Upper lobe of left lung (tissue), 6 donors: ENCODE results near the gene MMRN1. TPM values are rescaled to one million over a fixed set of nuclear protein-coding genes. Genes with fewer than 3 reads are reported as not detected.
A peak's percentile ranks its signal among the peaks of the same experiment; 100 is the strongest.
"Not testable (repeated sequence)": the region's sequence is repeated elsewhere in the genome, so short reads cannot be mapped to it uniquely, and the experiment has no call there.

ENCODE experiments used
- ATAC-seq, 2 donors: fragments of 200-7000 bp; cut with Tn5 transposase; one replicate each; pipeline ENCODE4 v1.9.1; 2022; ENCODE audit warnings: mild to moderate bottlenecking in 2 of 2, moderate library complexity in 2 of 2; ENCODE audit not compliant: low FRiP score in 2 of 2
- DNase-seq, 2 donors: peaks; one replicate each; pipeline ENCODE4 v3.0.0-alpha.2; 2019 to 2020
- H3K27ac ChIP-seq, 4 donors: fragments of 200-600 bp; sonication (generic); one replicate each; pipeline ENCODE4 v1.5.1; 2016 to 2019
- H3K27me3 ChIP-seq, 4 donors: fragments of 200-600 bp; sonication (generic); one replicate each; pipeline ENCODE4 v1.5.1; 2017 to 2019
- H3K36me3 ChIP-seq, 4 donors: fragments of 200-600 bp; sonication (generic); one replicate each; pipeline ENCODE4 v1.5.1; 2016 to 2019
- H3K4me1 ChIP-seq, 4 donors: fragments of 200-600 bp; sonication (generic); one replicate each; pipeline ENCODE4 v1.5.1; 2018 to 2019
- H3K4me3 ChIP-seq, 4 donors: fragments of 200-600 bp; sonication (generic); one replicate each; pipeline ENCODE4 v1.5.1; 2017 to 2019; ENCODE audit warnings: mild to moderate bottlenecking in 2 of 4, moderate library complexity in 1 of 4
- H3K9me3 ChIP-seq, 4 donors: fragments of 200-600 bp; sonication (generic); one replicate each; pipeline ENCODE4 v1.5.1; 2018 to 2019
- EP300 ChIP-seq, 4 donors: sonication (generic); formaldehyde crosslinking; IDR thresholded peaks; one replicate each; pipeline ENCODE4 v1.5.1; 2017; ENCODE audit warnings: antibody characterized with exemption in 4 of 4, control low read depth in 2 of 4
- POLR2A ChIP-seq, 4 donors: fragments of 450-650 bp; IDR thresholded peaks; one replicate each; pipeline ENCODE4 v1.5.1; 2016 to 2017; ENCODE audit warnings: antibody characterized with exemption in 4 of 4, mild to moderate bottlenecking in 2 of 4
- POLR2AphosphoS5 ChIP-seq, 2 donors: sonication (generic); formaldehyde crosslinking; IDR thresholded peaks; one replicate each; pipeline ENCODE4 v1.5.1; 2017; ENCODE audit warnings: antibody characterized with exemption in 2 of 2
- WGBS, 2 donors: methylation state at CpG; one replicate each; pipeline ENCODE4 v1.1.5; 2017 to 2018; 5-methylcytosine and 5-hydroxymethylcytosine counted together
- total RNA-seq, 6 donors: library from RNA; depleted of rRNA in 4 of 6; stranded (reverse); fragments of >200 nt in 4 of 6; gene quantifications; one replicate each; pipeline versions ENCODE4 v1.1.0 to v1.2.1, GENCODE V29; 2016 to 2021
- TF ChIP-seq, protein P1 (sequence below), 6 experiments: fragments of 450-650 bp in 4 of 6; fragments of 200-600 bp in 2 of 6; sonication (generic) in 2 of 6; IDR thresholded peaks; one replicate each; pipeline ENCODE4 v1.5.1; 2016 to 2019; ENCODE audit warnings: antibody characterized with exemption in 6 of 6
- donor health status: DM: no; HTN: no; CAD: no; lungs with moderate emphysema.
- donor health status: DM: no; HTN: yes; CAD: no; lungs with severe emphysema.

The MMRN1 gene
- total RNA-seq, 6 donors from 2014 or later = 2.1 to 43.3 (median 18.7) TPM

- DNase-seq (no peak), ATAC-seq (no peak)
- no peak for TF ChIP-seq POLR2AphosphoS5 (IDR thresholded peaks at IDR 0.05)
- Histone ChIP-seq H3K27ac (no peak overlapping the region), H3K36me3 (no peaks in the 10 kb centered on the region), H3K4me1 (peaks cover 0 to 2% (median 0%) of the 10 kb centered on the region in 4 donors), H3K27me3 (no peaks in the 10 kb centered on the region), H3K4me3 (no peak overlapping the region), H3K9me3 (no peaks in the 10 kb centered on the region)
Observed at GRCh38 chr4:89899152-89899551, 4.5 kb downstream of the MMRN1 start.

- H3K9me3 ChIP-seq = no peaks in the 10 kb centered on the region
- no peak for TF ChIP-seq POLR2A (IDR thresholded peaks at IDR 0.05)
- TF ChIP-seq EP300 (IDR thresholded peaks at IDR 0.05) = no peak
- no peak for TF ChIP-seq POLR2AphosphoS5 (IDR thresholded peaks at IDR 0.05)
- TF ChIP-seq, protein P1, sequence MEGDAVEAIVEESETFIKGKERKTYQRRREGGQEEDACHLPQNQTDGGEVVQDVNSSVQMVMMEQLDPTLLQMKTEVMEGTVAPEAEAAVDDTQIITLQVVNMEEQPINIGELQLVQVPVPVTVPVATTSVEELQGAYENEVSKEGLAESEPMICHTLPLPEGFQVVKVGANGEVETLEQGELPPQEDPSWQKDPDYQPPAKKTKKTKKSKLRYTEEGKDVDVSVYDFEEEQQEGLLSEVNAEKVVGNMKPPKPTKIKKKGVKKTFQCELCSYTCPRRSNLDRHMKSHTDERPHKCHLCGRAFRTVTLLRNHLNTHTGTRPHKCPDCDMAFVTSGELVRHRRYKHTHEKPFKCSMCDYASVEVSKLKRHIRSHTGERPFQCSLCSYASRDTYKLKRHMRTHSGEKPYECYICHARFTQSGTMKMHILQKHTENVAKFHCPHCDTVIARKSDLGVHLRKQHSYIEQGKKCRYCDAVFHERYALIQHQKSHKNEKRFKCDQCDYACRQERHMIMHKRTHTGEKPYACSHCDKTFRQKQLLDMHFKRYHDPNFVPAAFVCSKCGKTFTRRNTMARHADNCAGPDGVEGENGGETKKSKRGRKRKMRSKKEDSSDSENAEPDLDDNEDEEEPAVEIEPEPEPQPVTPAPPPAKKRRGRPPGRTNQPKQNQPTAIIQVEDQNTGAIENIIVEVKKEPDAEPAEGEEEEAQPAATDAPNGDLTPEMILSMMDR (IDR thresholded peaks at IDR 0.05) = no peak
- peaks cover 0 to under 1% (median 0%) of the 10 kb centered on the region in 4 donors for H3K4me1 ChIP-seq
- no peaks in the 10 kb centered on the region for H3K27me3 ChIP-seq
- DNase-seq = no peak
- no peak overlapping the region for H3K4me3 ChIP-seq
- no peak overlapping the region for H3K27ac ChIP-seq
- H3K36me3 ChIP-seq = no peaks in the 10 kb centered on the region
- ATAC-seq = no peak
- 63 to 65% methylated on average over 1 of the region's 1 CpG for WGBS, 2 donors
Observed at GRCh38 chr4:89899854-89900253, 5.2 kb downstream of the MMRN1 start.

DNA sequence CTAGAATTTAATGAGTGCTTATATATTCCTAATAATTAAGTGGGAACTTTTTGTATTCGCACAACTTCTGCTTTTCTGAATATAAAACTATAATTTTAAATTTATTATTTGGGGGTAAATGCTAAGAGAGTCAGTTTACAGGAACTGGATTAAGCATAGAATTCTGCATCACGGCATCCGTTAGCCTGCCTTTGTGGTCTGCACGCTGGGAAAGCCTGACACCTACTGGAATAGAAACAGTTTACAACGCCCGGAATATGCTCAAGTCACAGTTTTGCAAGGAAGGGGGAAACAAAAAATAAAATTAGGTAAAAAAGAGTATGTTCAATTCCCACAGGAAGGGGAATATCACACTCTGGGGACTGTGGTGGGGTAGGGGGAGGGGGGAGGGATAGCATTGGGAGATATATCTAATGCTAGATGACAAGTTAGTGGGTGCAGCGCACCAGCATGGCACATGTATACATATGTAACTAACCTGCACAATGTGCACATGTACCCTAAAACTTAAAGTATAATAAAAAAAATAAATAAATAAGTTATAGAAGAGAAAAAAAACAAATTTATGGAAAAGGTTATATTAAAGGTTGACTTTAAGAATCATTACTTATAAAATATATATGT lies 7.3 kb downstream of the MMRN1 start:
- DNase-seq (peak in 1 of 2 donors; percentile 41), ATAC-seq (peak in 1 of 2 donors; percentile 81)
- not testable (repeated sequence) for H3K27ac ChIP-seq, H3K4me1 ChIP-seq, H3K36me3 ChIP-seq, H3K4me3 ChIP-seq, H3K9me3 ChIP-seq, H3K27me3 ChIP-seq
- WGBS, 2 donors = 15 to 16% methylated on average over 7 of the region's 7 CpGs
- TF ChIP-seq, protein P1 (IDR thresholded peaks at IDR 0.05) = peak in 4 of 6 experiments; percentile 37 to 55 (median 40)

DNA sequence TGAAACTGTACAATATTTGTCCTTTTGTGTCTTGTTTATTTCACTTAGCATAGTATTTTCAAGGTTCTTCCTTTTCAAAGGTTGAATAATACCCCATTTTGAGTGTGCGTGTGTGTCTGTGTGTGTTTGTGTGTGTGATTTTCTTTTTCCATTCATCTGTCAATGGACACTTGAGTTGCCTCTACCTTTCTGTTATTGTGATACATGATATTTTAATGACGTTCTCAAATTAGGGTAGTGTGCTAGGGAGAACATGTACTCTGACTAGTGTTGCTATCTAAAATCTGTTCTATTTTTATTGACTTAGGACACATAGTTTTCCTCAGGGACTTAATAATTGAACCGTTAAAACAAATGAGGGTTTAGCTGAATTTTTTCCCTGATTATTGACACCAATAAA lies 9.9 kb downstream of the MMRN1 start:
- no peaks in the 10 kb centered on the region for H3K36me3 ChIP-seq
- DNase-seq = no peak
- WGBS, 2 donors = 74 to 77% methylated on average over 3 of the region's 3 CpGs
- H3K4me1 ChIP-seq = no peaks in the 10 kb centered on the region
- no peak for ATAC-seq
- H3K9me3 ChIP-seq = no peaks in the 10 kb centered on the region
- no peak for TF ChIP-seq POLR2AphosphoS5 (IDR thresholded peaks at IDR 0.05)
- TF ChIP-seq, protein P1 (IDR thresholded peaks at IDR 0.05) = no peak
- no peaks in the 10 kb centered on the region for H3K27me3 ChIP-seq
- H3K27ac ChIP-seq = no peak overlapping the region
- H3K4me3 ChIP-seq = no peak overlapping the region

DNA sequence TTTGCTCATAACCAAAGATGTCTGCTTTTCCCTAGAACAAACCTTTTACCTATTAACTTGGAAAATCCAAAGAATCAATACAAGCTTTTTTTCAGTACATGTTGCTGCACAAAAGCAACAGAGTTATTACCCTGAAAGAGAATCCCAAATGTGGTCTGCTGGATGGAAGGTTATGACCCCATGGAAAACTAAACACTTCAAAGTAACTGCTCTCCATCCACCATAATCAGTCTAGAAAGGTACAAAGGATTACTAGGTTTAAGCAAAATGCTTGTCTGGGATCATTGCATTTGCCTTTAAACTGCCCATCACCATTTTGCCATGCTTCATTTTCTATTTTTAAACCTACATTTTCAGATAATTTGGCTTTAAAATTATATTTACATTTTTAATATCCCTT lies 11.7 kb downstream of the MMRN1 start:
- no peak overlapping the region for H3K4me3 ChIP-seq
- H3K27me3 ChIP-seq = no peaks in the 10 kb centered on the region
- H3K36me3 ChIP-seq = no peaks in the 10 kb centered on the region
- no peaks in the 10 kb centered on the region for H3K4me1 ChIP-seq
- TF ChIP-seq POLR2A (IDR thresholded peaks at IDR 0.05) = no peak
- no peak for TF ChIP-seq EP300 (IDR thresholded peaks at IDR 0.05)
- no peak for TF ChIP-seq POLR2AphosphoS5 (IDR thresholded peaks at IDR 0.05)
- TF ChIP-seq, protein P1 (IDR thresholded peaks at IDR 0.05) = no peak
- H3K27ac ChIP-seq = no peak overlapping the region
- H3K9me3 ChIP-seq = no peaks in the 10 kb centered on the region
- ATAC-seq = no peak
- no peak for DNase-seq
